Bronchial epithelial cell (primary cell): ENCODE data around the gene GRIA1. TPM values are rescaled to one million over a fixed set of nuclear protein-coding genes. Genes with fewer than 3 reads are reported as not detected.

Experiments
- DNase-seq: peaks from one replicate; pipeline ENCODE4 v3.0.0-alpha.2; 2010; ENCODE audit warnings: low read depth
- FAIRE-seq: peaks from 2 replicates; lab custom pipeline; 2011; peaks lifted over from hg19 to GRCh38; lab: Jason Lieb, UNC
- H3K27me3 ChIP-seq: 2 replicates; pipeline ENCODE4 v1.5.1; 2011; ENCODE audit warnings: low read length; ENCODE audit not compliant: control insufficient read depth, insufficient read depth
- H3K36me3 ChIP-seq: 2 replicates; pipeline ENCODE4 v1.5.1; 2011; ENCODE audit warnings: low read length; ENCODE audit not compliant: control insufficient read depth, insufficient read depth
- H3K4me3 ChIP-seq: 2 replicates; pipeline ENCODE4 v1.5.1; 2011; ENCODE audit warnings: mild to moderate bottlenecking, low read depth, low read length, control low read depth
- CTCF ChIP-seq: IDR thresholded peaks from 2 replicates; pipeline ENCODE4 v1.5.1; 2011; ENCODE audit warnings: mild to moderate bottlenecking, moderate library complexity, low read length, control low read depth, inconsistent platforms; ENCODE audit not compliant: insufficient read depth, severe bottlenecking
- total RNA-seq: library from RNA; depleted of rRNA; stranded (reverse); fragments of >200 nt; gene quantifications from 2 replicates; pipeline ENCODE4 v1.2.1, GENCODE V29; 2014

The GRIA1 gene
- total RNA-seq, 1 donor from 2014 or later: not detected

- DNase-seq: no peak
- no peak for FAIRE-seq
These were observed 120.3 kb downstream of the GRIA1 start for GRCh38 chr5:153610811-153611210.

GRCh38 chr5:153613144-153613543 is 122.7 kb downstream of the GRIA1 start:
- Histone ChIP-seq H3K4me3 (no peak overlapping the region), H3K36me3 (no peaks in the 10 kb centered on the region), H3K27me3 (no peaks in the 10 kb centered on the region)
- DNase-seq (peak; percentile 85), FAIRE-seq (no peak)
- TF ChIP-seq CTCF: no peak

More at GRCh38 chr5:153610811-153611210, 120.3 kb downstream of the GRIA1 start:
- no peak for TF ChIP-seq CTCF
- H3K27me3 ChIP-seq: no peaks in the 10 kb centered on the region
- H3K4me3 ChIP-seq: no peak overlapping the region
- no peaks in the 10 kb centered on the region for H3K36me3 ChIP-seq

DNA sequence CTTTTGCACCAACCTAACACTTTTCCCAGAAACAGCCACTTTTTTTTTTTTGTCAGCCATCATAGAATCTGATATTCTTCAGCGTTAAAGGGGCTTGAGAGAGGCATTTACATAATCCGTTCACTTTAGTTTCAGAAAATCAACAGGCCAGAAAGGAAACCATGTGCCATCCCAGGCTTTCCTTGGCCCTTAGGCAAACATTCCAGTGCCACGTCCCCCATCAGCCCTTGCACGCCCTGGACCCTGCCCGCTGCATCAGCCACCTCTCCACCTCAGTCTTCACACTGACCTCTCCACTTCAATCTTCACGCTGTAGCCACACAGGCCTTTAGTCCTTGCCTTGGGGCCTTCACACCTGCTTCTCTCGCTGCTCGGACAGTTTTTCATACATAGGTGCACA is 123.2 kb downstream of the GRIA1 start:
- H3K36me3 ChIP-seq: no peaks in the 10 kb centered on the region
- no peaks in the 10 kb centered on the region for H3K27me3 ChIP-seq
- no peak overlapping the region for H3K4me3 ChIP-seq
- FAIRE-seq (no peak), DNase-seq (no peak)
- no peak for TF ChIP-seq CTCF

GRCh38 chr5:153617190-153617589 is 126.7 kb downstream of the GRIA1 start:
- Histone ChIP-seq H3K36me3 (no peaks in the 10 kb centered on the region), H3K4me3 (no peak overlapping the region), H3K27me3 (no peaks in the 10 kb centered on the region)
- no peak for FAIRE-seq
- peak; percentile 26 for DNase-seq
- no peak for TF ChIP-seq CTCF

GRCh38 chr5:153618307-153618706 is 127.8 kb downstream of the GRIA1 start:
- Histone ChIP-seq H3K36me3 (no peaks in the 10 kb centered on the region), H3K27me3 (no peaks in the 10 kb centered on the region), H3K4me3 (no peak overlapping the region)
- no peak for DNase-seq
- no peak for TF ChIP-seq CTCF
- no peak for FAIRE-seq

- peak; percentile 51 for DNase-seq
- Histone ChIP-seq H3K27me3 (no peaks in the 10 kb centered on the region), H3K36me3 (no peaks in the 10 kb centered on the region), H3K4me3 (no peak overlapping the region)
- FAIRE-seq: no peak
- no peak for TF ChIP-seq CTCF
These were observed 128.4 kb downstream of the GRIA1 start for GRCh38 chr5:153618867-153619266.
